ENCODE measurements around the gene TTC21A. TPM values are rescaled to one million over a fixed set of nuclear protein-coding genes. Genes with fewer than 3 reads are reported as not detected.
"Not testable (repeated sequence)": the region's sequence is repeated elsewhere in the genome, so short reads cannot be mapped to it uniquely, and the experiment has no call there.

The TTC21A gene
- polyA plus RNA-seq, 3 donors: 8.4 to 20.2 (median 9.3) TPM

- no peak for DNase-seq (ENCODE audit: extremely low read depth in 1 of 11, low read depth in 9 of 11, low spot score in 4 of 11)
These were observed 58.0 kb downstream of the TTC21A start for GRCh38 chr3:39165518-39165917.

DNA sequence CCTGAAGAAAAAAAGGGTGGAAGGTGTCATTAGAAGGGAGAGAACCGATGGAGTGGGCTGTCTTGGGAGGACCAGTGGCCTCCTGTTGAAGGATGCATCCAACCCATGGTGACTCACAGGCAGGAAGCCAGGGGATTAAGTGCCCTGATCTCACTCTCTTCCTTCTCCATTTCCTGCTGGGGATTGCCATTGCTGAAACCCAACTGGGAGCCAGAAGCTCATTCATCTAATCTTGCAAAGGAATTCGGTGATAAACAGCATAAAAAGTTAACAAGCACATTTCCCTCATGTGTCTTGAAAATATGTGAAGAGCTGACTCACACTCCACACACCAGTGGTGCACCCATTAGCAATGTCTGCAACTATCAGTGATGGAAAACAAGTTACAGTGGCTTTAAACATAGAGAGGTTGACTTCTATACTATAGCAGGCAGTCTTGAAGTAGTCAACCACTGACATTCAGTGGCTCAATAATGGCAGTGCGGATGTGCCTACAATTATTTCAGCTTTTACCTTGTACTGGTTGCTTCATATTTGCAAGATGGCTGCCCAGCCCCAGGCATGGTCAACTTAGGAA lies 58.7 kb downstream of the TTC21A start:
- no peak for DNase-seq (ENCODE audit: extremely low read depth in 1 of 11, low read depth in 9 of 11, low spot score in 4 of 11)

DNA sequence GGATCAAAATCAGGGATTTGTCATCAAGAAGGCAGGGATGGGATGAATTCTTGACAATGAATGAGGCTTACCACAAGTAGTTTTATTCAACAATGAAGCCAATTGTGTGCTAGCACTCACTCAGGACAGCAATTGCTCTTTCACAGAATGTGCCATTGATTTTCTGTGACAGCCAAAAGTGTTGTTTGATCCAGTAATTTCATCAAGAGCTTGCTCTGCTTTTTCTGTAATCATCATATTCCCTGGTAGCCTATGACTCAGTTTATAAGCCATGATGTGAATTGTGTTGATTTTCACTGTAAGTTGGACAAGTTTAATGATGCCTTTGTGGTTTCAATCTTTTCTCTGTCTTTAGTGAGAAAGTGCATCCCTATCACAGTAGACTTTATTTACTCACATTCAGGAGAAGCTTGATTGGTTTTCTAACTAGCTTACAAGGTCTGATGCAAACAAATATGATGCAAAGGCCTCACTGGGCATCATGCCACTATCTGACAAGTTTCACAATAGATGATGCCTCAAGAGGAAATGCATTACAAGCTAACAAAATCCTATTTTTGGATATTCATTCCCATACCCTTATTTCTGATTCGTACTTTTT lies 59.6 kb downstream of the TTC21A start:
- DNase-seq (ENCODE audit: extremely low read depth in 1 of 11, low read depth in 9 of 11, low spot score in 4 of 11): no peak

GRCh38 chr3:39168156-39168780 lies 60.8 kb downstream of the TTC21A start:
- DNase-seq (ENCODE audit: extremely low read depth in 1 of 11, low read depth in 9 of 11, low spot score in 4 of 11): no peak

GRCh38 chr3:39169712-39170111 lies 62.2 kb downstream of the TTC21A start:
- no peak for DNase-seq (ENCODE audit: extremely low read depth in 1 of 11, low read depth in 9 of 11, low spot score in 4 of 11)

- DNase-seq (ENCODE audit: extremely low read depth in 1 of 11, low read depth in 9 of 11, low spot score in 4 of 11): no peak
These were observed 63.0 kb downstream of the TTC21A start for GRCh38 chr3:39170461-39170860.

DNA sequence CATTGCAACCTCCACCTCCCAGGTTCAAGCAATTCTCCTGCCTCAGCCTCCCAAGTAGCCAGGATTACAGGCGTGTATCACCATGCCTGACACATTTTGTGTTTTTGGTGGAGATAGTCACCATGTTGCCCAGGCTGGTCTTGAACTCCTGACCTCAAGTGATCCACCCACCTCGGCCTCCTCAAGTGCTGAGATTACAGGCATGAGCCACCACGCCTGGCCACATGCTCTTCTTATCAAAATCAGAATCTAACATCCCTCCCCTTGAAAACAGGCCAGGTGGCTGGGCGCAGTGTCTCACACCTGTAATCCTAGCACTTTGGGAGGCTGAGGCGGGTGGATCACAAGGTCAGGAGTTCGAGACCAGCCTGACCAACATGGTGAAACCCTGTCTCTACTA lies 63.4 kb downstream of the TTC21A start:
- DNase-seq (ENCODE audit: extremely low read depth in 1 of 11, low read depth in 9 of 11, low spot score in 4 of 11): not testable (repeated sequence)

- DNase-seq (ENCODE audit: extremely low read depth in 1 of 11, low read depth in 9 of 11, low spot score in 4 of 11): no peak
These were observed 64.4 kb downstream of the TTC21A start for GRCh38 chr3:39171860-39172259.

DNA sequence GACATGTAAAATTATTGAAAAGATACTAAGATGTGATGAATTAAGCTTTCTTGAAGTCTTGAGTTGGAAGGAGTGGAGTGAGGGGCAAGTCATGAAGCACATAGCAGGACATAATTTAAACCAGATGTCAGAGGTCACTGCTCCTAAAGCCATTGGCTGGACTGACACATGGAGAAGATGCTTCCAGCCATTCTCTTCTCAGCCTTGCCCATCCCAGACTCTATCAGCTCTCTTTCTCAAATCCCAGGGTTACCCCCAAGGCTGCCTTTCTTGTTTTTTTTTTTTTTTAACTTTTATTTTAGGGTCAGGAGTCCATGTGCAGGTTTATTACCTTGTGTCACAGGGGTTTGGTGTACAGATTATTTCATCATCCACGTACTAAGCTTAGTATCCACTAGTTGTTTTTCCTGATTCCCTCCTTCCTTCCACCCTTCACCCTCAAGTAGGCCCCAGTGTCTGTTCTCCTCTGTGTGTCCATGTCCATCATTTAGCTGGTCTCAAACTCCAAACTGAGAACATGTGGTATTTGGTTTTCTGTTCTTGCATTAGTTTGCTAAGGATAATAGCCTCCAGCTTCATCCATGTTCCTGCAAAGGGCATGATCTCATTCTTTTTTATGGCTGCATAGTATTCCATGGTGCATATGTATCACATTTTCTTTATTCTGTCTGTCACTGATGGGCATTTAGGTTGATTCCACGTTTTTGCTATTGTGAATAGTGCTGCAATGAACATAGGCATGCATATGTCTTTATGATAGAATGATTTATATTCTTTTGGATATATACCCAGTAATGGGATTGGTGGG lies 66.0 kb downstream of the TTC21A start:
- no peak for DNase-seq (ENCODE audit: extremely low read depth in 1 of 11, low read depth in 9 of 11, low spot score in 4 of 11)

DNA sequence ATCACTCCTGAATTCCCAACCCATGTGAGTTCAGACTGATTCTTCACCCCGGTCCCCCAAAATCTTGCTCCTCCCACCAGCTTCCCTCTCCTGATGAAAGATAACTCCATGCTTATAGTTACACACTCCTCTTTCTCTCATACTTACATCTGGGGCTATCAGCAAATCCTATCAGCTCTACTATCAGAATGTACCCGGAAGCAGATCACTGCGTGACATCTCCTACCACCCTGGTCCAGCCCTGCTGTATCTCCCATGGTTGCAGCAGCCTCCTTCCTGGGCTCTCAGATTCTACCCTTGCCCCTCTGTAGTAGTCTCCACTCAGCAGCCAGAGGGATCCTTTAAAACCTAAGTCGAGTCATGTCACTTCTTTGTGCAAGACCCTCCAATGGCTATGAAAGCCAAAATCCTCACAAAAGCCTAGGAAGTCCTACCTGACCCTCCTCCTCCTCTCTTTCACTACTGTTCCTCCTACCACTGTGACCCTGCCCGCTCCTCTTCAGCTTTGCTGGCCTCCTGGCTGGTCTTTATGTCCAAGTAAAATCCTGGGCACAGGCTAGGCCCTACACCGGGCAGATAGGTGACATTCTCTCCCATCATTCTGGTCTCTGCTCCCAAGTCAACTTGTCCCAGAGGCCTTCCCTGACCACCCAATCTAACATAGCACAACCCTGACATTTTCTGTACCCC lies 68.7 kb downstream of the TTC21A start:
- DNase-seq (ENCODE audit: extremely low read depth in 1 of 11, low read depth in 9 of 11, low spot score in 4 of 11): no peak

DNA sequence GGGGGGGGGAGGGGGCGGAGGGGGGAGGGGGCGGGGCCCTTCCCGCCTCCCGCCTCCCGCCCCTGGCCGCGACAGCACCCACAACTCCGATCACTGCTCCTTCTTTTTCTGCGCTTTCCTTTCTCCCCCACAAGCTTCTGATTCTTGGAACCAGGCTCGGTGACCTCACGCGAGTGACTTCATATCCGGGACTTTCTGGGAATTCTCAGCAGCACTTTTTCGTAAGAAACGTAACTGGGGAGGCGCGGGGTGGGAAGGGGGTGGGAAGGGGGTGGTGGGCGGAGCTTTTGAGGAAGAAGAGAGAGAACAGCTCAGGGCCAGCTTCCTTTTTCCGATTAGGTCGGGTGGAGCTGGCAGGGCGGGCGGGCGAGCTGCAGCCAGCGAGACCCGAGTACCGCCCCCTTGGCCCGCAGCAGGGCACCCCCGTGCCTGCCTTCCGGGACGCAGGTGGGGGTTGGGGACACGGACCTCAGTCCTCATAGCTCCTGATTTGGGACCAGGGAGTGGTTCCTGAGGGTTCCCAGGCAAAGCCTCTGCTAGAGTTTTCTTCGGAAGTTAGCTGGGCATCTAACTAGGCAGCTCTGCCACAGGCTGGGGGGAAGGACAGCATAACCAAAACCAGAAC lies 70.3 kb downstream of the TTC21A start:
- peak in 10 of 11 donors; percentile 81 to 93 (median 84) for DNase-seq (ENCODE audit: extremely low read depth in 1 of 11, low read depth in 9 of 11, low spot score in 4 of 11)

GRCh38 chr3:39178553-39178952 lies 71.1 kb downstream of the TTC21A start:
- DNase-seq (ENCODE audit: extremely low read depth in 1 of 11, low read depth in 9 of 11, low spot score in 4 of 11): peak in 2 of 11 donors; percentile 33 to 38

- DNase-seq (ENCODE audit: extremely low read depth in 1 of 11, low read depth in 9 of 11, low spot score in 4 of 11): no peak
These were observed 72.7 kb downstream of the TTC21A start for GRCh38 chr3:39180183-39180545.

DNA sequence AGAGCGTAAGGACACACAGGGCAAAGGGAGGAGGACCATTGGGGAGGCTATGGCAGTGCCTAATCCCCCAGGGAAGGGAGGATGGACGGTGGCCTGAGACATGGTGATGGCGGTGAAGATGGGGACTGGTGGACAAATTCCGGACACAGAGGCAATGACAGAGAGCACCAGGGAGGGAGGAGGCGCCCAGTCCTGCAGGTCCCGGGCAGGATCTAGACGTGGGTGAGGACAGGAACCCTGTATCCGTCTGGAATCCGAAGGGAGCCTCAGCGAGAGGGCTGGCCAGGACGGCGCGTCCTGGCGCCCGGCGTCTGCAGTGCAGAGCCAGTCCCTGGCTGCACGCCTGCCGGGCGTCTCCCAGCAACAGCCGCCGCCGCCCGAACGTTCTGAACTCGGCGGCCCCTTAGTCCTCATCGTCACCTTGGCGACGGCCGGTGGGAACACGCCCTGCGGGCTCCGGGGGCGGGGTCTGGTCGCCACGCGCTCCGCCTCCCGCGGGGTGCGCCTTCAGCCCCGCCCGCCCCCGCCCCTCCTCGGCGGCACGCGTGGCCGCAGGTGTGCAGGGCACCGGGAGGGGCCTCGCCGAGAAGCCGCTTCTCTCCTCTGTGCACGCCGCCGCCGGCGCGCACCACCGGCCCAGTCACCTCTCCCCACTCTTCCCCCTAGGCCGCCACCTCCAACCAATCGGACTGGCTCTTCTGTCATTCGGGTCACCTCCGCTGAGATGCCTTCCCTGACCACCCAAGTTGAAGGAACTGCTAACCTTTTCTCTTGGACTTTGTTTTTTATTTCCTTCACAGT lies 73.3 kb downstream of the TTC21A start:
- DNase-seq (ENCODE audit: extremely low read depth in 1 of 11, low read depth in 9 of 11, low spot score in 4 of 11): peak in 10 of 11 donors; percentile 58 to 86 (median 74)

DNA sequence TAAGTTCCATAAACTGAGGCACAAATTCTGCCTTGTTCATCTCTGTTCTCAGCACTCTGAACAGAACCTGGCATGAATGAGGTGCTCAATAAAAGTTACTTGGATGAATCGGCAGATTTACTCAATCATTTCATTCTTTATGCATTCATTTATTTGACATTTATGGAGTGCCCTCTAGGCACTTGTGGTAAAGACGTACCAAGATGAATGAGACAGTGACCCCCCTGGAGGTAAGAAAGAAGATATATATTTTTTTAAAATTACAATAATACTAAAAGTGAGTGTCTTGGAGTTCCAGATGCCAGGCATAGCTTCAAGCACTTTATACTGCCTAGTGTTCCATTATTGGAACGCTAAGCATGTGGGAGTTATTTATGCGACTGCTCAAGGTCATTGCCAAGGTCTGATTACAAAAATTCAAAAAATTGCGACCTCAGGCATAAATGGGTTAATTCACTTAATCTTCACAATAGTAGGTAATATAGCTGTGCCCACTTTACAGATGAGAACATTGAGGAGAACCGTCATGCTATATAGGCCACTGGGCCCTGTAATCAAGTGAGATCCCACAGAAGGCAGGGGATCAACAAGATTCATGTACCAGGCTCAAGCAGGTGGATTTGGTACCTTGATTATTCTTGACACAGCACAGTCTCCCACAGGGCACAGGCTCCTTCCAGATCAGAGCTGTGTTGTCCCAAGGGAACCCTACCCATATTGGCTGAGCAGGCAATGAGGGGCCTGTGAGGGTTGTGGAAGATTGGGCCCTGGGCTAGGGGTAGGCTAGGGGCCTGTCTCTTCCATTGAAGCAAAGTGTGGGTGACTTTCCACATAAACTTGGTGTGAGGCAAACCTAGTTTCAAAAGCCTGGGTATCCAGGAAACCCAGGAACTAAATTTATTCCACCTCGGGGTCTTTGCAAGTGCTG lies 74.2 kb downstream of the TTC21A start:
- no peak for DNase-seq (ENCODE audit: extremely low read depth in 1 of 11, low read depth in 9 of 11, low spot score in 4 of 11)

- DNase-seq (ENCODE audit: extremely low read depth in 1 of 11, low read depth in 9 of 11, low spot score in 4 of 11): no peak
These were observed 76.0 kb downstream of the TTC21A start for GRCh38 chr3:39183211-39184080.
